Lung microvascular endothelial cell (primary cell): Measurements from ENCODE around the gene RBFOX1. TPM values are rescaled to one million over a fixed set of nuclear protein-coding genes. Genes with fewer than 3 reads are reported as not detected.

Source experiments
- DNase-seq, 2 donors: peaks; one replicate each; pipeline versions ENCODE4 v3.0.0 to v3.0.0-alpha.2; 2010; ENCODE audit warnings: low read depth in 2 of 2
- total RNA-seq: library from RNA; depleted of rRNA; stranded (reverse); fragments of >200 nt; gene quantifications from 2 replicates; pipeline ENCODE4 v1.2.1, GENCODE V29; 2014

RBFOX1 gene
- total RNA-seq, 1 donor from 2014 or later, result not detected

DNA sequence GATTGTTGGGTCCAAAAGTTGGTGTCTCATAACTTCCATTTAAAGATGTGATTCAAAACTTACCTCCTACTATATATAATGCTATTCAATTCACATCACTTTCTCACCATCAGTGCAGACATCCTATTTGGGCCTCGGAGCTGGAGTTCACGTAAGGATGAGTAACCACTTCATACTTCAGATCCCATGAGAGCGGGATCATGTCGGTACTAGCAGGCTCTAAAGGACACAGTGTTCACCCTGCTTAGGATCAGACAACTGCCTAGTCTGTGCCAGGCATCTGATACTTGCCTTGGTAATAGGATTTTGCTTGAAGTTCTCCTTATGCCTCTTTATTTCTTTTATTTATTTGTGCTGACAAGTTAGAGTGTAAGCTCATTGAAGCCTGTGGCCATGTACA, 39.5 kb downstream of the RBFOX1 start:
- DNase-seq, result no peak

DNA sequence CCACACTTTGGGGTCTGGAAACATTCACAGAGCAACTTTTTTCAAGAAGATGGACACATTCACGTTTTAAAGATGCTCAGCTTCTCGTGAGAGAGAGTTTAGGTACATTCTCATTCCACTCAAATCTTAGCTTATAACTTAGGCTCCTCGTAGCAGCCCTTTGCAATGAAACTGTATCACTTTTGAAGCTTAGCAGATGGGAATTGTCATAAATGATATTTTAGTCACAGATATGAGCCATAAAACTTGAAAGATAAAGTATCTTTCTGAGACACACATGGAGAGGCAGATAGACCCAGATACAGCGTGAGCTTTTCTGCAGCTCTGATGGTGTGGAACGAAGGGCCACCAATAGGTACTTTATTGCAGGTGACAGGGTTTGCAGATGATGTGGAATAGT, 41.1 kb downstream of the RBFOX1 start:
- no peak for DNase-seq

DNA sequence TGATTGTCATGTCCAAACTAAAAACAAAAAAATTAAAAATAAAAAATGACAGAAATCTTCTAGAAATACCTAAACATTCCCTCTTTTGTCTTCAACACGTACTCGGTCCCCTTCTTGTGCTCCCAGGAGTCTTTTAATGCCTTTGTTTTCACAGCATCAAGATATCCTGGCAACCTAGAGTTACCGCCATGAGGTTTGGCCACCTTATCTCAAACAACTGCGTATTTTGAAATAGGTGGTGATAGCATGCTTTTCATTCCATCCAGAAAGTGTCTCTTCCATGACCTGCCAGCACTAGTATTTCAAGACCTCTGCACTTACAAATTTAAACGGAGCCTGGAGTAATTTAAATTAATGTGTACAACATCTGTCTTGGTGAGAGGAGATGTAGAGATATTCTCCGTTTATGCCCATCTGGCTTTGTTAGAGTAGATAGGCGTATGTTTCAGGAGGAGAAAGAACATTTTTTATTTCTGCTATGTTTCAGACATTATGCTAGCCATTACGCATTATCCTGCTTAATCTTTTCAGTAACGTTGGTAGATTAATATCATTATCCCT, 42.0 kb downstream of the RBFOX1 start:
- no peak for DNase-seq

DNA sequence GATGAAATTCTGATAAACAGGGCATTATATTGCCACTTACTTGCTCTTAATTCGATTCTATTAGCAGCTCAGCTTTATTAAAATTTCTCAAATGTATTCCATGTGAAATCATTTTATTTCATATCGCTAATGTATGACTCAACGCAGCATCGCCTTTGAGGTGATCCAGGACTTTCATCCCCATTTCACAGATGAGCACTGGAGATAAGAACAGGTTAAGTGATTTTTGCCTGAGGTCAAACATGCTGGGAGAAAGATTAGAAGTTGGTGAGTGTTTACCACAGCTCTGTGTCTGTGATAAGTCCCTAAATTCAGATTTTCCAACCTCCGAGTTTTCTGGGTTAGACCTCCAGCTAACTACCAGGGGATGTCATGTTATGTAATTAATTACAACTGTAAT, 43.6 kb downstream of the RBFOX1 start:
- no peak for DNase-seq

DNA sequence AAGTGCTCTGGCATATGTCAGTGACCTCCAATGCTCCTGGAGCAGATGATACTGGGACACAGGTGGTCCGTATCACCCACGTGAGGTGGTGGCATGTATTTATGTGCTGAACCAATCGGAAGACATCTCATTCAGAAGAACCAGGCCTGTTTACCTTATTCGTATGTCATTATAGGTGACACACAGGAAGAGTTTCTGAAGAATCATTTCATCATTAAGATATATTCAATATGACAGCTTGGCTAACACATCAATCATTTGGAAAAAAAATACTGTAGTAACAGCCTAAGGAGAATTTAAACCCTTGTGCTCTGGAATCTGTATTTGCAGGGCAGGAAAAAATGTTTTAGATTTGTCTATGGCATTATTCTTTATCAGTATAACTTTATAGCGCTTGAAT, 44.6 kb downstream of the RBFOX1 start:
- no peak for DNase-seq

DNA sequence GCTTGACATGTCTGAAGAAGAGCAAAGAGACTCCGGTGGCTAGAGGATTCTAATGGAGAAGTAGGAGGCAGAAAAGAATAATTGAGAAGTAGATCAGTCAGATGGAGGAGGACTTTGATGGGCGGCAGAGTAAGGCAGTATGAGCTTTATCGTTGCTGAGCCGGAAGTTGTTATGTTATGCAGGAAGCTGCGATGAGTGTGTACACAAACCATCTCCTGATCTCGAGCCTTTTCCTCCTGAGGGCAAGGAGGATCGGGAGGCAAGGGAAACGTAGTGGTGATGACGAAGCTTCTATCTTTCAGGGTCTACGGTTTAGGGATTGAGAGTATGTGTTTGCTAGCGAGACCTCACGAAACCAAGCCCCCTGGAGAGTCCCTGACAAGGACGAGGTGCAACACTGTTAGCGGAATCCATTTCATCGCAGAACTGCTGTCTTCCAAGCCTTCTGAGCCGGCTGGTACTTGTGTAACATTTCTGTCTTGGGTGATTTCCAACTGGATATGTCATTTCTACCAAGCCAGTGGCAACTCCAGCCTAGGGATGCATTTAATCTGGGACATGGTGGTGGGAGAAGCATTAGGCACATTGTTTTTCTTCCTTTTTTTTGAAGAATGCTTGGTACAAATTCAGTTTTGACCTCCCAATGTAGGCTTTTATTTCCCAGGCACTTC, 45.5 kb downstream of the RBFOX1 start:
- DNase-seq, result no peak

DNA sequence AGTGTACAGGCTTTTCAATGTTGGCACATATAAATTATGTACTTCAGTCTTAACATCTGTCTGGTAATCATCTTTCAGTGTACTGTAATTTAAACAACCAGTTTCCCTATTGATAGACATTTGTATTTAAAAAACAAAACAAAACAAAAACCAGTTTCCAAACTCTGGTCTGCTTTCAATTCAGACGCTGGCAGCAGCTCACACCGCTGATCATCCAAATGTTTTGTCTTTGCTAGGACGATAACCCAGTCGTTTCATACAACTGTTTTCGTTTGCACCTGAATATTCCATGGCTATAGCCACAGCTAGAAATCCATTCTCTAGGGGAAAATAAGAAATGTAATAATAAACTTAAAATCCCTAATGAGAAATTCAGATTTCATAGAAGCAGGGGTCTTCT, 47.8 kb downstream of the RBFOX1 start:
- DNase-seq, result no peak

DNA sequence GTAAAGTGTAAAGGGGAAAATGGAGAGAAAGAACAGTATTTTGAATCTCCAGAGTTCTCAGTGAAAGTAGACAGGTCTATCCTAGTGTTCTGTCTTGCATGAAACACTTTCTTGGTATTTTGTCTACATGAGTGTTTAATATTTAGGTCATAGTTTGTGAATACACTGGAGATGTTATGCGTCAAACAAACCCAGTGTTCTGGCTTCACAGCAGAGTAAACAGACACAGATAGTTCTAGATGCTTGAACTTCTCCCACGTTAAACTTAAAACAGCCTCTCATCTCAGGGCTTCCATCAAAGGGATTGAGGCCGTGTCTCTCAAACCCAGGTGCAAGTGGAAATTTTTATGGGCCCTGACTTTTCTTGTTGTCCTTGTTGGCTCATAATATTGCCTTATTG, 48.3 kb downstream of the RBFOX1 start:
- no peak for DNase-seq

DNA sequence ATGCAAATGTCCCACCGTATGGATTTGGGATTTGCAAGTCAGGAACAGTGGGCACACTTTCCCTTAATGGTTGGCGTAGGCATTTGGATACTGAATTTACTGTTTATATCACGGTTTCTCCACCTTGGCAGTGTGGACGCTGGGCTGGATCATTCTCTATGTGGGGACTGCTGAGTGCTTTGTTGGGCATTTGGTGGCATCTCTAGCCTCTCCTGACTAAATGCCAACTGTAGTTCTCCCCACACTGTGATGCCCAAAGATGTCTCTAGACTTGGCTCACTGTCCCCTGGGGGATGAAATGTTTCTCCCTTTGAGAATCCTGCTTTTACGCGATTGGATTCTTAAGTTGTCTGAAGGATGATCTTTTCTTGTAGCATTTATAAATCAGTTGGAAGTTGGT, 49.0 kb downstream of the RBFOX1 start:
- DNase-seq, result no peak

DNA sequence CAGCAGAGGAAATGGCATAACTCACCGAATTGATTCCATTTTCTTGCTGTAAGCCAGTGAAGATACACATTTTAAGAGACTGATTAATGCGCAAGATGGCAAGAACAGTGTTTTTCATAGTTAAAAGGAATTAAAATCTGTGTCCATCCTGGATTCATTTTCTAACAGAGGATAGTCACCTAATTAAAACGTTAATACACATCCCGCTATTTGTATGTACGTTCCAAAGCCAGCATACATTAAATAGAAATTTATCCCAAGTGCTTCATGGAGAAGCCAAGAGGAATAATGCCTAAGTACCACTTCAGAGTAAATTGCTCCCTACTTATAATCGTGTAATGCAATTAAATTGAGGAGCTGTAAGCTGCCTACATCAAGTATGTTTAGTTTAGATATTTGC, 49.9 kb downstream of the RBFOX1 start:
- no peak for DNase-seq

DNA sequence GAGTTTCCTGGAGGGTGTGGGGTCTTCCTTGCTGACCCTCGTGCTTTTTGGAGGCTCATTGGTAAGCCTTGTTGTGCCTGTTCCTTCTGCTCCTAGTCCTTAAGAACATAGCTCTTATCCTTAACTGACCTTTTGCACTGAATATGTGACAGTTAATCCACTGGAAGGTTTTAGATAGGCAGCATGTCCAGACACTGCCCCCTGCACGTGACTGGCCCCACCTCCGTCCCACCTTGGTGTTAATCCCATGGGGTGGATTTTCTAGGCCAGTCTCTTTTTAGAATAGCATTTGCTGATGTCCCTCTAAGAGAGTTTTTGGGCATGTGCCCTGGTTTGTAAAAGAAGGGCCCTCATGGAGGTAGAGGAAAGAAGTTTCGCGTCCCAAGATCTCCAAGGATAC, 58.3 kb downstream of the RBFOX1 start:
- no peak for DNase-seq

DNA sequence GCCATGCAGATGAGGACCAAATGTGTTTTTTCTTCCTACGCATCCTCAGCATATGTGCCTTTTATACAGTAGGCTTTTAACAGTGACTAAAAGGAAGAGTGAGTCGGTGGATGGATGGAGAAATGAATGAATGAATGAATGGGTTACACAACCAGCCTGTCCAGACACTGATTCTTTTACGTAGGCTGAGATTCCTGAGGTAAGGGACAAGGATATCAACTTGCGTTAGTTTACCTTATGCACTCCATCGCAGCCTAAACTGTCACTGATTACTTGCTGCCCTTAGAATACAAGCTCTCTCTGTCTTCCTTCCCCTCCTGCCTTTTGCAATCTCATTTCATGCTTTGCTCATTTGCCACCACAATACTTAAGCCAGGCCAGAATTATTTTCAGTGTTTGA, 59.0 kb downstream of the RBFOX1 start:
- no peak for DNase-seq

DNA sequence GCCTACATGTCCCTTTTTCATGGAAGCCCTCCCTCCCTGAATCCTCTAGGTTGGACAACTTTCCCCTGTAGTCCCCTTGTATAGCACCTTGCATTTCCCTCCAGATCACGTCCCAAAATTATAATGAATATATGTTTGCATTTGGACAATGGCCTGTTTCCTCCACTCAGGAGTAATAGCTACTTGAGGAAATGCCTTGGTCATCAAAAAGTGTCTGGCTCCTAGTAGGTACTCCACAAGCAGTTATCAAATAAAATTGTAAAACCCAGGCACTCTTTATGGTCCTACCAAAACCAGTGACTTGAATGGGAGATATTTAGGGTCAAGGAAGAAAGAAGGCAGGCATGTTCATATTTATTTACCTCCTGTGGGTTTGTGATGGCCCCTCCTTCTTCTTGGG, 59.6 kb downstream of the RBFOX1 start:
- no peak for DNase-seq

DNA sequence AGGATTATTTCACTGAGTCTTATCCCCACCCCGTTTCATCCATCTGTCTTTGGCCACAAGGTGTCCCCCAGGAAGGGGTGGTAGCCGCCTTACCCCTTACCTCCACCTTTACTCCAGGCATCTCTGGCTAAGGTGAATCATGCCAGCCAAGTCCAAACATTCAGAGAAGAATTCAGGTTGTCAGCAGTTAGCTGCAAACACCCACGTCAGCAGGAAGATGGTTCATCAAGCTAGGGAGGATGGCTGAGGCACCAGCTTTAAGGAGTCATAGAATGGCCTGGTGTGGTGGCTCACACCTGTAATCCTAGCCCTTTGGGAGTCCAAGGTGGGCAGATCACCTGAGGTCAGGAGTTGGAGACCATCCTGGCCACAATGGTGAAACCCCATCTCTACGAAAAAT, 61.0 kb downstream of the RBFOX1 start:
- no peak for DNase-seq

DNA sequence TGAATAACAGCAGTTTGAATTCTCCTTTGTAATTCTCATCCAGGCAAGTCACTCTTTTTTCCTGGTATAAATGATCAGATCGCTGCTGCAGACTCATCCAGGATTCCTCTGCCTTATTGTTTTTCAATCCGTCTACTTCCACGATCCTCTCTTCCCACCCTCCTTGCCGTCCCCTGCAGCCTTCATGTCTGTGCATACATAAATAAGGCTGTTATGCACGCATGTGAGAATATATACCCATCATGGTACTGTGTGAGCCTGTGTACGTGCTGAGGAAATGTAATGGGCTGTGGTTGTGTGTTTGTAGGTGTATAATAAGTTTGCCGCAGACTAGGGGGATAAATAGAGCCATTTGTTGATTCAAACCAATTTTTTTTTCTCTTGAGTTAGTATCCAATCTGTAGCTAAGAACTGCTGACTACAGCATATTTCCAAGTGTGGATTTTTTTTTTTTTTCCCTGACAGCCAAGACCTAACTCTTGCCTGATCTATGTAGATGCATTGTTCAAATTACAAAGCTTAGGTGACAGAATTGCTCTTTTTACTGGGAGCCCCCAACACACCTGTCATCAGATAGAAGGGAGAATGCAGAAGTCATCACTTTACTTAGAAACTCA, 62.2 kb downstream of the RBFOX1 start:
- DNase-seq, result no peak

DNA sequence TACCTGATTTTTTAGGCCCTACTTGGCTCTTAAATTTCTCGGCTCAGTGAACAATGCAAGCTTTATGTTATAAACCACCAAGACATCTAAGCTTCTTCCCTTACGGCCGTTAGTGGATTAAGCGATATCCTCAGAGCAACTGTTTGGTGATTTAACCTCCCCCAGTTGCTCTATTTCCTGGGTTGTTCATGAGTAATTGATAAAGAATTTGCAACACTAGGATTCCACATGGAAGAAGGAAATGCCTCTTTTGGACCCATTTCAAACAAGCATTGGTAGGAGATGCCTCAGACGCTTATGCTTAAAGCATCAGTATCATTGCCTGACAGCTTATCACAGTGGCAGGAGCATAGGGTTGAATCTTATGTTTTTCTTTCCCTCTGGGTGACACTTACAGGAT, 65.3 kb downstream of the RBFOX1 start:
- DNase-seq, result peak in 1 of 2 donors; percentile 3

DNA sequence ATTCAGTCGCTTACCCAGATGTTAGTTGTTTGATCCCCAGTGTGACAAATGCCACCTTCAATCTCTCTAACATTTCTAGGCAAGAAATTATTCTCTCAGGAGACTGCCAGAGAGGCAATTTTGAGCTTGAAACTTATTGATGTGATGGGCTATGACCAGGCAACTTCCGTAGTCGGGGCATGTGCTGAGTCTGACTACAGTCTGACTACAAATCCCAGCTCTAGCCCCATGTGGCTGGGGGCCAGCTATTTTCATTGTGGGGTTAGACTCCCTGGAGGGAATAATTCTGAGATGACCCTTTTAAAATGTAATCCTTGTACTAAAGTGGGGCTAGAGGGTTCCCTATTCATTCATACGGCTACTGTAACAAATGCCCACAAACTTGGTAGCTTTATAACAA, 65.9 kb downstream of the RBFOX1 start:
- DNase-seq, result no peak

DNA sequence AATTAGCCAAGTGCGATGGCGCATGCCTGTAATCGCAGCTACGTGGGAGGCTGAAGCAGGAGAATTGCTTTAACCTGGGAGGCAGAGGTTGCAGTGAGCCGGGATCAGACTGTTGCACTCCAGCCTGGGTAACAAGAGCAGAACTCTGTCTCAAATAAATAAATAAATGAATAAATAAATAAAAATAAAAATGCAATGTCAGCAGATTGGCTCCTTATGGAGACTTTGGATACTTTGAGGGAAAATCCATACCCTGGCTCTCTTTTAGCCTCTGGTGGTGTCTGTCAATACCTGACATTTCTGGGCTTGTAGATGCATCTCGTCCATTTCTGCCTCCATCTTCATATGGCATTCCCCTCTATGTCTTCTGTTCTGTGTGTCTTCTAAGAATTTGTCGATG, 66.7 kb downstream of the RBFOX1 start:
- DNase-seq, result no peak

DNA sequence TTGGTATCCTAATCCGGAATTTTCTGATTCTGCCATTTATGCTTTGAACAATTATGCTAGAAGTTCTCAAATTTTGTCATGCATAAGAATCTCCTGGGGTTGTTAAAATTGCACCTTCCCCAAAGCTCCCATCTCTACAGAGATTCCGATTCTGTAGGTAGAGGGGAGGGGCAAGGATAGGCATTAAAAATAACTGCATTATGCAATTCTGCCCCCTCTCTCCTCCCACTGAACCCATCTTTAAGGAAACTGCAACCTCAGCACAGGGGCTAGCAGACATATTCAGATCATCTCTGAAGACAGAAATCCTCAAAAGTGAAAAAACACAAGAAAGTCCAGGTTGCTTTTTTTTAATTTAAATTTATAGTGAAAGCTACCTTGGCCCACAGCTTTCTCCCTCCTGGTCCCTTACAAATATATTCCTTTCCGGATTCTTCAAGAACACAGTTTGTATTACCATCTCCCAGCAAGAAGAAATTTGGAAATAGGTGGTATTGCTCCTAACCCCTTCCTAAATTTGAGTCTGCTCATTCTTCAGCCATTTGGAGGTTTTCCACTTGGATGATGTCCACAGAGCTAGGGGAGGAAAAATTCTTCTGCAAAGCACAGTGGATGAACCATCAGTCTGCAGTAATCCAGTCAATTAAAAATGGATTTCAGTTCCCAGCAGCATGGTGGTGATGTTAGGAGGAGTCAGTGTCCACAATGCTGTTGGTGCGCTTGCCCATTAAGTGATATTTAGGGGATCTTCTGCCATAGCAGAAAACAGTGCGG, 67.7 kb downstream of the RBFOX1 start:
- no peak for DNase-seq

DNA sequence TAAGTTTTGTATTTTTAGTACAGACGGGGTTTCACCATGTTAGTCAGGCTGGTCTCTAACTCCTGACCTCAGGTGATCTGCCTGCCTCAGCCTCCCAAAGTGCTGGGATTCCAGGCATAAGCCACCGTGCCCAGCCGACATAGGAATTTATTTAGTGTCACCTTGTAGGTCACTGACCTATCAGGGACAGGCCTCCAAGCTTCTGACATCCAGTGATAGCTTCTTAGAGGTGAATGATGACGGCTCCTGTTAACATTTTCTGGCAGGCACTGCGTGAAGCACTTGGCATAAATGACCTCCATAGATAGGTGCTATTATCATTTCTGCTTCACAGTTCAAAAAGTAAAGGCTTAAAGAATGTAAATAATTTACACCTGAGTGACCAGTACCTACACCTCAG, 71.6 kb downstream of the RBFOX1 start:
- DNase-seq, result no peak

DNA sequence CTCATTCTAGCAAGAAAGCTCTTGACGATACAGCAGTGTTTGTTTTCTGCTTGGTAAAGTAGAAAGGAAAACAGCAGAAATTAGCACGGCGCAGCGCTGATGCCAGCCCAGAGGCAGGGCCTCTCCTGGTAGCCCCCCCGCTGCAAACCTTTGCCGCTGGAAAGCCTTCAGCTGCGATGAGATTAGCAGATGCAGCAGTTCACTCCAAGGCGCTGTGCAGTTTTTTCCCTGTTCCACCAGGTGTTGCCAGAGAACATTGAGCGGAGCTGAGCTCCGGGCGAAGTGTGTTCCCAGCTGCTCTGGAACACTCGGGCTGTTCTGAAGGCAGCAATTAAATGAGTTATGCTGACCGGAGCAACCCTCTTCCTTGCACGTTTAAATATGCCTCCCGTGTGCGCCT, 72.5 kb downstream of the RBFOX1 start:
- DNase-seq, result no peak

DNA sequence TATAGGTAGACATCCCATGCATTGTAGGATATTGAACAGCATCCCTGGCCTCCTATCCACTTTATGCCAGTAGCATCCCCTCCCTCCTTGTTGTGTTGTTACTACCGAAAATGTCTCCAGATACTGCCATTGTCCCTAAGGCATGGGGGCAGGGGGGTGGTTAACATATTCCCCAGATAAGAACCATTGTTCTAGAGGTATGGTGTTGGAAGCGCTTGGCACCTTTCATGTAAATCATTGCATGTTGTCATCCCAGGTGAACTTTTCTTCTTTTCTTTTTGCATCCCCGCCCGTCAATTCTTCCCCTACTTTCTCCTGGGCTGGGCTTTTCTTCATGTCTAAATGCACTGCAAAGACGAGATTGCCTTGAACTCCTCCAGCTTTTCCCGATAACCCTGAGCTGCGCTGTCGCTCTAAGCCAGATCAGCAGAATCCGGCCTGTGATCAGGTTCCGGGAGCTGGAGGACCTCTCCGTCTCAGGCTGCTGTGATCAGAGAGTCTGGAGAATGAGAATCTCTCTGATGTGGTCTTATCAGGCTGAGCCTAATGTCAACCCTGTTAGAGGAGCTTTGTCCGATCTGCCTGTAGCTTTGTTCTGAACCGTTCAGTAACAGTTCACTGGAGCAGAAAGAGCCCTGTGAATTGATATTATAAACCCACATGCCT, 76.2 kb downstream of the RBFOX1 start:
- DNase-seq, result no peak
